M059J (cell line): ENCODE results near the gene SCARF2. TPM values are rescaled to one million over a fixed set of nuclear protein-coding genes. Genes with fewer than 3 reads are reported as not detected.
A peak's percentile ranks its signal among the peaks of the same experiment; 100 is the strongest.
"Not testable (repeated sequence)": the region's sequence is repeated elsewhere in the genome, so short reads cannot be mapped to it uniquely, and the experiment has no call there.

Experiments
- DNase-seq: peaks from one replicate; pipeline ENCODE4 v3.0.0-alpha.2; 2012; ENCODE audit warnings: low read depth
- total RNA-seq: library from RNA; depleted of rRNA; stranded (reverse); fragments of >200 nt; shearing (Covaris generic); gene quantifications from 2 replicates; pipeline ENCODE4 v1.2.3, GENCODE V29; 2014

SCARF2 gene
- total RNA-seq, 1 experiment from 2014 or later = 24.3 TPM

GRCh38 chr22:20427945-20428417 lies 9.6 kb downstream of the SCARF2 start:
- no peak for DNase-seq

GRCh38 chr22:20427104-20427944 lies 10.3 kb downstream of the SCARF2 start:
- DNase-seq = no peak

- peak; percentile 52 for DNase-seq
Measured at GRCh38 chr22:20426259-20426615, 11.4 kb downstream of the SCARF2 start.

DNA sequence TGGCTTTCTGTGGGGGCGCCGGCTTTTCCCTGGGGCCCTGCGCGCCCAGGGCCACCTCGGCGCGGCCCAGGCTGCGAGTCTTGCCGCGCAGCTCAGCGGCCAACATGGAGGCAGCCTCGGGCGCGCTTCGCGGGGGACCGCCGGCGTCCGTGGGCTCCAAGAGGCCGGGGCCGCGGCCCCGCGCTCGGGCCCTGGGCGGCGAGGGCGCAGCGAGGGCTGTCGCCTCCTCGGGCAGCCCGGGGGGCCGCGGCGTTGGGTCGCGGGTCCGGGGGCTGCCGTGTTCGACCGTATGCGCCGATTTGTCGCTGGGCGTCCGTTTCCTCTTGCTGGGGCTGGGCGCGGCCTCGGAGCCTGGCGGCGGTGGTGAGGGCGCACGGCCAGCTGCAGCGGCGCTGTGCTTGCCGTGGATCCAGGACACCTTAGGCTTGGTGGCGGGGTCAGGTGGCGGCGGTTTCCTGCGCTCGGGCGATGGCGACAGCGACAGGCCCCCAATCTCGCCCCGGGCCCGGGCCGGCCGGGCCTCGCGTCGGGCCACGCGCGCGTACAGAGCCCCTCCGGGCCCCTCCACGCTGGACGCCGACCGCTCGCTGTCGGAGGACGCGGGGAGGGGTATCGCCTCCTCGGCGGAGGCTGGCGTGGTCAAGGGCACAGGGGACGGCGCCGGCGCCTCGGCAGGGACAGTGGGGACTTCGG lies 11.9 kb downstream of the SCARF2 start:
- DNase-seq = no peak

- no peak for DNase-seq
Measured at GRCh38 chr22:20424932-20425565, 12.6 kb downstream of the SCARF2 start.

GRCh38 chr22:20424568-20424931 lies 13.1 kb downstream of the SCARF2 start:
- DNase-seq = no peak

DNA sequence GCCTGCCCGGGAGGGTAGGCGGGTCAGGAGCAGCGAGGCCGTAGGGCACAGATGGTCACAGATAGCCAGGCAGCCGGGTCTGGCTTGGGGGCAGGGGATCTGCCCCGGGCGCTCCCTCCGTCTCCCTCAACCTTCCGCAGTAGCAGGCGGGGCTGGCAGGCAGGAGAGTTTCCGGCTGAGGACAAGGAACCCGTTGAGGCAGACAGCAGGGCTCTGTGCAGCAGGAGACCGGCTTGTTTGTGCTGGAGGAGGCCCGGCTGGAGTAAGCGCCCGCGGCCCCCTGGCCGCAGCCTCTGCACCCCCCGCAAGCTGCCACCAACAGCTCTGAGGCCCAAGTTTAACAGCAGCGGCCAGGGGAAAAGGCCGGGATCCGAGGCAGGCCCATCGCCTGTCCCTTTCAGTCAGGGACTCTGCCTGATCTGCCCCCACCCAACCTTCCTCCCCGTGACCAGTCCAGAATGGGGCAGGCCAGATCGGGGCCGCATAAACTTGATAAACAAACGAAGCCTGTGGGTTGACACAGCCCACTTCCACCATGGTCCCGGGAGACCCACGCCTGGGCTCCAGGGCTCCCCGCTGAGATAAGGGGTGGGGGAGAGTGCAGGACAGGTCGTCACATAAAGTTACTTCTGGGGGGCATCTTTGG lies 13.6 kb downstream of the SCARF2 start:
- DNase-seq = no peak

DNA sequence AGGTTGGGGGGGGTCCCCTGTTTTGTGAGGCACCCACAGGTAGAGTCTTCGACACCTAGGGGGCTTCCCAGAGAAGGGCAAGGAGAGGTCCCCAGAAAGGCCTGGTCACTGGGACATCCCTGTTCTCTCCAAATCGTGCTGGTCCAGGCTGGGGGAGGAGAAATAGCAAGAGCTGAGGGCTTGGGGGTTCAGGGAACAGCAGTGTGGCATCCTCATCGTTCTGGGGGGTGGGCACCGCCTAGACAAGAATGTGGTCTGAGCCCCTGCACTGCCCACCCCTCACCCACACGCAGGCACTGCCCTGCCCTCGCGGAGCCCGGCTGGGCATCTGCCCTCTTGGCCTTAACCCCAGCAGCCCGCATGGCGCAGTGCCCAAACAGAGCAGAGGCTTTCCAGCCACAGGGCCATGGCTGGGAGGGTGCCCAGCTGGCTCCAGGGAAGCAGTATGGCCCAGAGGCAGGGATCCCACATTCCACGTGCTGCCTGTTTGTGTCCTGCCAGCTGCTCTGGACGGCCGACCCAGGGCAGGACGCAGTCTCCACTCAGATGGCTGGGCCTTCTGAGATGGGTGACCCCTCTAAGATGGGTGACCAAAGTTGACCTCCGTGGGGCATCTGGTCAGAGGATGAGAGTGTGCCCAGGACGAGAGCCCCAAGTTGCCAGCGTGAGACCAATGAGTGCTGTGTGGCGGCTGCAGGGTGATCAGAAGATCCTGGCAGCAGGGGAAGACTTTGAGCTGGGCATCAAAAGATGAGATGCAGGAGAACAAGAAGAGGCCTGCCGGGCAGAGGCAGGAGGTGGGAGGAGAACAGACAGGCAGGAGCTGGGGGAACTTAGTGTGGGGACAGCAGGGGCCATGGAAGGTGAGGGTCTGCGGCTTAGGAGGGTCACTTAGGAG lies 14.4 kb downstream of the SCARF2 start:
- DNase-seq = peak; percentile 63

DNA sequence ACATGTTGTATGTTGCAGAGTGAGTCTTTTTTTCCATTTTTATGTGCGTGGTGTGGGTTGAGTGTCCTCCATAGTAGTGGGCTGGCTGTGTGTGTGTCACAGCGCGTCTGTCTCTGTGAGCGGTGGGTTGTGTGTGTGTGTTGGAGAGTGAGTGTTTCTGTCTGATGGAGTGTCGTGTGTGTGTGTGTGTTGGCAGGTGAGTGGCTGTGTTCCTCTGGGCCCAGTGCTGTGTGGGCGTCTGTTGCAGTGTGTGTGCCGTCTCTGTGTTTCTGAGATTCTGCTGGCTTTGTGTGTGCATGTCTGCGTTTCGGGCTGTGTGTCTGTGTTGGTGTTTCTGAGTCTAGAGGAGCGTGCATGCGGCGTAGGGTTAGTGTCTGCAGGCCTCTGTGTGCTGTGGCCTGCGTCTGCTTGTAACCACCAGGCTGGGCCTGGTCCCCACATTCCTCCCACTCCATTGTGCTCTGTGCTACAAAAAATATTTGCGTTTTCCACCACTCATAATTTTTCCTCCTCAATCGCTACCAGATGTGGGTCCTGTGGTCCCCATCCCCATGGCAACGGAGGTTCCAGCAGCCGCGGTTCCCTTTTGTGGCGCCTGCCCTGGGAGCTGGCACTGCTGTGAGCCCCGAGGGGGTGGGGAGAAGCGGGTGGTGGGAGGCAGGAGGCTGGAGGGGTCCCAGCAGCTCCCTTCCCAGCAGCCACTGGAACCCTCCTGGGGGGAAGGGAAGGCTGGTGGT lies 15.2 kb downstream of the SCARF2 start:
- DNase-seq = peak; percentile 43

- no peak for DNase-seq
Measured at GRCh38 chr22:20421507-20421874, 16.1 kb downstream of the SCARF2 start.

GRCh38 chr22:20420157-20420842 lies 17.3 kb downstream of the SCARF2 start:
- no peak for DNase-seq

GRCh38 chr22:20419664-20419951 lies 18.0 kb downstream of the SCARF2 start:
- DNase-seq = no peak

GRCh38 chr22:20418211-20418788 lies 19.3 kb downstream of the SCARF2 start:
- peak; percentile 74 for DNase-seq

GRCh38 chr22:20415699-20416098 lies 21.9 kb downstream of the SCARF2 start:
- DNase-seq = not testable (repeated sequence)

GRCh38 chr22:20415241-20415640 lies 22.4 kb downstream of the SCARF2 start:
- not testable (repeated sequence) for DNase-seq

DNA sequence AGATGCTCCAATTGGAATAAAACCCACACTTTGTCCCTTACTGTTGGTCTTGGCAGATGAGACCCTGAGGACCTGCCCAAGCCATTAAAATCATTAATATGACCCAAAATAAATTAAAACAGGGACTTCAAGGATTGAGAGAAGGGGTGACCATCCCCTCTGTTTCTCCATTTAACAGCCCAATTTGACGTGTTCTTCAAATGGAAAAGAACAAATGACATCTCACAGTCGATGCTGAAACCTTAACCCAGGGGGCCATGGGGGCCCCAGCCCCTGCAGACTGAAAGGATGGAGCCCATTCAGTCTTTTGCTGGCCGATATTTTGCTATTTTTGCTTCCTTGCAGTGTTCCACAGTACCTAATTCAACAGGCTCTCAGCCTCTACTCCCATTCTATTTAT lies 23.2 kb downstream of the SCARF2 start:
- DNase-seq = no peak

- no peak for DNase-seq
Measured at GRCh38 chr22:20414059-20414440, 23.6 kb downstream of the SCARF2 start.

DNA sequence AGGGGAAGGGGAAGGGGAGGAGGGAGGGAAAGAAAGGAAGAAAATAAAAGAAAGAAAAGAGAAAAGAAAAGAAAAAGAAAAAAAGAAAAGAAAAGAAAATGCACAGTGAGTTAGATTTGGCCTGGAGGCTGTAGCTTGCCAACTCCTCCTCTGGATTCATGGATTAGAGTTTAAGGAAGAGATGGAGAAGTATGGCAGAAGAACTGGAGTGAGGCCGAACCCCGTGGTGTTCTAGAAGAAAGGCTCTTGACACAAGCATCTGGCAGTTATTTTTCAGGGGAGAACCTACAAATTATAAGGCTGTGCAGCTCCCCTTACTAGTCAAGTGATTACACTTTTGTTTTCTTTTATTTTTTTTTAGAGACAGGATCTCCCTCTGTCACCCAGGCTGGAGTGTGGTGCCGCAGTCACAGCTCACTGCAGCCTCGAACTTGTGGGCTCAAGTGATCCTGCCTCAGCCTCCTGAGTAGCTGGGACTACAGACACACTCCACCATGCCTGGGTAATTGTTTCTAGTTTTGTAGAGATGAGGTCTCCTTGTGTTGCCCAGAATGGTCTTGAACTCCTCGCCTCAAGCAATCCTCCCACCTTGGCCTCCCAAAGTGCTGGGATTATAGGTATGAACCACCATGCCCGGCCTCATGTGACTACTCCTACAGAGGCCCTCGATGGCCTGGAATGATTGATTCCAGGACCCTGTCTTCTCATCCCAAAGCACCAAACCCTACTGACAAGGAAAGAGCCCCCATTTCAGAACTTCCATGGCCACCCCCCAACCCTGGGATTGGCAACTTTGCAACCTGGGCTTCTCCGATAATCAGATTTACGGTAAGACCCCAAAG lies 24.2 kb downstream of the SCARF2 start:
- no peak for DNase-seq
